Measurements from ENCODE around the gene IL22RA2.
A peak's percentile ranks its signal among the peaks of the same experiment; 100 is the strongest.

Gene IL22RA2

GRCh38 chr6:137097526-137097925 is 75.9 kb downstream of the IL22RA2 start:
- DNase-seq (ENCODE audit: low read depth in 1 of 2, low spot score in 1 of 2) = no peak

GRCh38 chr6:137097057-137097456 is 76.4 kb downstream of the IL22RA2 start:
- no peak for DNase-seq (ENCODE audit: low read depth in 1 of 2, low spot score in 1 of 2)

- no peak for DNase-seq (ENCODE audit: low read depth in 1 of 2, low spot score in 1 of 2)
Observed at GRCh38 chr6:137095651-137096238, 77.7 kb downstream of the IL22RA2 start.

GRCh38 chr6:137095093-137095492 is 78.4 kb downstream of the IL22RA2 start:
- no peak for DNase-seq (ENCODE audit: low read depth in 1 of 2, low spot score in 1 of 2)

GRCh38 chr6:137094411-137095008 is 78.9 kb downstream of the IL22RA2 start:
- DNase-seq (ENCODE audit: low read depth in 1 of 2, low spot score in 1 of 2) = peak; percentile 5 to 42

All from activated CD4-positive, alpha-beta T cell treated with anti-CD3 and anti-CD28 coated beads, Interleukin-2, amount 50 U/mL, for 24 hours (primary cell).